Neural progenitor cell (in vitro differentiated cells): ENCODE results near the gene SCN9A. TPM values are rescaled to one million over a fixed set of nuclear protein-coding genes. Genes with fewer than 3 reads are reported as not detected.

ENCODE experiments used
- DNase-seq: peaks from one replicate; pipeline ENCODE4 v3.0.0-alpha.2; 2016; ENCODE audit warnings: low spot score
- H2AFZ ChIP-seq: fragments of 200-600 bp; sonication (generic); replicated peaks from 2 replicates; pipeline ENCODE4 v1.6.1; 2016; ENCODE audit warnings: antibody characterized with exemption
- H3F3A ChIP-seq: fragments of 200-600 bp; sonication (generic); 2 replicates; pipeline ENCODE4 v1.6.1; 2016; ENCODE audit warnings: antibody characterized with exemption, low read depth
- H3K27ac ChIP-seq: fragments of 200-600 bp; sonication (generic); 2 replicates; pipeline ENCODE4 v1.5.1; 2016; ENCODE audit warnings: mild to moderate bottlenecking
- H3K27me3 ChIP-seq: fragments of 200-600 bp; sonication (generic); 2 replicates; pipeline ENCODE4 v1.6.1; 2016; ENCODE audit warnings: mild to moderate bottlenecking, moderate library complexity
- H3K36me3 ChIP-seq: fragments of 200-600 bp; sonication (generic); 2 replicates; pipeline ENCODE4 v1.5.1; 2016
- H3K4me1 ChIP-seq: fragments of 200-600 bp; sonication (generic); 2 replicates; pipeline ENCODE4 v1.6.1; 2016; ENCODE audit warnings: mixed run types
- H3K4me2 ChIP-seq: fragments of 200-600 bp; sonication (generic); 2 replicates; pipeline ENCODE4 v1.6.1; 2016
- H3K4me3 ChIP-seq: fragments of 200-600 bp; sonication (generic); 2 replicates; pipeline ENCODE4 v1.5.1; 2016
- H3K79me2 ChIP-seq: fragments of 200-600 bp; sonication (generic); 2 replicates; pipeline ENCODE4 v1.6.1; 2016; ENCODE audit warnings: low read depth
- H3K9ac ChIP-seq: fragments of 200-600 bp; sonication (generic); 2 replicates; pipeline ENCODE4 v1.6.1; 2016
- H3K9me3 ChIP-seq: fragments of 200-600 bp; sonication (generic); 2 replicates; pipeline ENCODE4 v1.5.1; 2016; ENCODE audit warnings: low read depth
- H4K20me1 ChIP-seq: fragments of 200-600 bp; sonication (generic); 2 replicates; pipeline ENCODE4 v1.6.1; 2016; ENCODE audit warnings: low read depth
- H3K27ac Mint-ChIP-seq: 3 replicates; pipeline ENCODE4 v1.8.0; 2021; ENCODE audit warnings: mixed read lengths
- H3K27me3 Mint-ChIP-seq: 2 replicates; pipeline ENCODE4 v1.8.0; 2022; ENCODE audit warnings: low read depth, mild to moderate bottlenecking, inconsistent platforms, moderate library complexity, mixed read lengths; ENCODE audit not compliant: insufficient read depth
- H3K36me3 Mint-ChIP-seq: 3 replicates; pipeline ENCODE4 v1.8.0; 2021; ENCODE audit warnings: mixed read lengths
- H3K4me1 Mint-ChIP-seq: 3 replicates; pipeline ENCODE4 v1.8.0; 2021; ENCODE audit warnings: mixed read lengths
- H3K4me3 Mint-ChIP-seq: 3 replicates; pipeline ENCODE4 v1.8.0; 2021; ENCODE audit warnings: mild to moderate bottlenecking, moderate library complexity, mixed read lengths
- H3K9me3 Mint-ChIP-seq: 3 replicates; pipeline ENCODE4 v1.8.0; 2020; ENCODE audit warnings: mixed read lengths
- EZH2 ChIP-seq: fragments of 200-600 bp; sonication (generic); IDR thresholded peaks from 2 replicates; pipeline ENCODE4 v1.6.1; 2017; ENCODE audit warnings: antibody characterized with exemption, mild to moderate bottlenecking, moderate library complexity
- EZH2phosphoT487 ChIP-seq: fragments of 200-600 bp; sonication (generic); IDR thresholded peaks from 2 replicates; pipeline ENCODE4 v1.6.1; 2017; ENCODE audit warnings: antibody characterized with exemption
- total RNA-seq: library from RNA; depleted of rRNA; stranded (reverse); fragments of >200 nt; gene quantifications from 2 replicates; pipeline ENCODE4 v1.2.3, GENCODE V29; 2015; ENCODE audit warnings: low replicate concordance
- TF ChIP-seq, protein P1 (sequence below): fragments of 200-600 bp; sonication (generic); IDR thresholded peaks from 2 replicates; pipeline ENCODE4 v1.5.1; 2017; ENCODE audit warnings: antibody characterized with exemption, mild to moderate bottlenecking

Gene SCN9A
- 1.1 and 1.2 TPM in 2 replicates for total RNA-seq

DNA sequence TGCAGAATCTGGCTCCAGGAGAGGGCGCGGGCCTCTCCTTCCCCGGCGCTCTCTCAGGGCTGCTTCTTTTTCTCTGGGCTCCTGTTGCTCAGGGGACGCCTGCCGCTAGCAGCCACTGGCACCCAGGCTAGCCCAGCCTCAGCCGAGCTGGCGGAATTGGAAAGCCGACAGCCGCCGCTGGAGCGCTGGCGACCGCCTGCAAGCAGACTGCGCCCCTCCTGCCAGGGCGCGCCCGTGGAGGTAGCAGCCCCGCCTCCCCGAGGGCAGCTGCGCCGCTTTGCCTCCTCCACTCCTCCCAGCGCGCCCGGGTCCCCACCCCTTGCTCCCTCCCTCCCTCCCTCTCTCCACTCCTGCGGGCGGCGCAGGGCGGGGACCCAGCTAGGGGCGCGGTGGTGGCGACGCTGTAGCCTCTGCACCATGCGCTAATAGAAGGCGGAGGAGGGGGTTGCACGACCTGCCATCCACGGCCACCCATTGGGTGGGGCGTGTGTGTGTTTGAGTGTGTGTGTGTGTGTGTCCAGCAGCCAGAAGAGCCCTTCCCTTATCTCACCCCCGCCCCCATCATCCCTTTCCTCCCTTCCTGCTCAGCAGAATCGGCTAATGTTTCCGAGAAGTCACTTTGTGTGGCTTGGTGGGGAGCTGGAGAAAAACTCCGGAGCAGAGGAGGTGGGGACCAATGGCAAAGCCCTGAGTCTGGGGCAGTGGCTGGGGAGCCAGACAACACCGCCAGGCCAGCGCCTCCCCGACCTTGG, at the start of gene SCN9A:
Gene SCN9A (minus strand): TSS at position 209 of the 752 bp plus-strand sequence. CDS start 64,188 bp downstream, outside the sequence.
- H3K4me2 ChIP-seq, result peak within 1 kb of the TSS; percentile 87
- H3K36me3 Mint-ChIP-seq, result no peaks in the 10 kb centered on the region
- H3K4me3 ChIP-seq, result peak within 1 kb of the TSS; percentile 59
- H3K9ac ChIP-seq, result no peak within 1 kb of the TSS
- H3K4me1 ChIP-seq, result peaks cover 10% of the 10 kb centered on the region
- H2AFZ ChIP-seq, result peak within 1 kb of the TSS; percentile 59
- H3K9me3 Mint-ChIP-seq, result no peaks in the 10 kb centered on the region
- peaks cover 60% of the 10 kb centered on the region for H3K27me3 ChIP-seq
- no peaks in the 10 kb centered on the region for H4K20me1 ChIP-seq
- TF ChIP-seq EZH2phosphoT487, result no peak
- TF ChIP-seq, protein P1, sequence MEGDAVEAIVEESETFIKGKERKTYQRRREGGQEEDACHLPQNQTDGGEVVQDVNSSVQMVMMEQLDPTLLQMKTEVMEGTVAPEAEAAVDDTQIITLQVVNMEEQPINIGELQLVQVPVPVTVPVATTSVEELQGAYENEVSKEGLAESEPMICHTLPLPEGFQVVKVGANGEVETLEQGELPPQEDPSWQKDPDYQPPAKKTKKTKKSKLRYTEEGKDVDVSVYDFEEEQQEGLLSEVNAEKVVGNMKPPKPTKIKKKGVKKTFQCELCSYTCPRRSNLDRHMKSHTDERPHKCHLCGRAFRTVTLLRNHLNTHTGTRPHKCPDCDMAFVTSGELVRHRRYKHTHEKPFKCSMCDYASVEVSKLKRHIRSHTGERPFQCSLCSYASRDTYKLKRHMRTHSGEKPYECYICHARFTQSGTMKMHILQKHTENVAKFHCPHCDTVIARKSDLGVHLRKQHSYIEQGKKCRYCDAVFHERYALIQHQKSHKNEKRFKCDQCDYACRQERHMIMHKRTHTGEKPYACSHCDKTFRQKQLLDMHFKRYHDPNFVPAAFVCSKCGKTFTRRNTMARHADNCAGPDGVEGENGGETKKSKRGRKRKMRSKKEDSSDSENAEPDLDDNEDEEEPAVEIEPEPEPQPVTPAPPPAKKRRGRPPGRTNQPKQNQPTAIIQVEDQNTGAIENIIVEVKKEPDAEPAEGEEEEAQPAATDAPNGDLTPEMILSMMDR, result peak; percentile 15
- H3K4me3 Mint-ChIP-seq, result peak within 1 kb of the TSS; percentile 94
- H3K9me3 ChIP-seq, result no peaks in the 10 kb centered on the region
- peaks cover 10% of the 10 kb centered on the region for H3K4me1 Mint-ChIP-seq
- H3K27ac ChIP-seq, result no peak within 1 kb of the TSS
- peak; percentile 94 for DNase-seq
- no peaks in the 10 kb centered on the region for H3K36me3 ChIP-seq
- H3K27ac Mint-ChIP-seq, result no peak within 1 kb of the TSS
- peaks cover 18% of the 10 kb centered on the region for H3K27me3 Mint-ChIP-seq
- H3F3A ChIP-seq, result peaks cover 22% of the 10 kb centered on the region
- H3K79me2 ChIP-seq, result no peaks in the 10 kb centered on the region

DNA sequence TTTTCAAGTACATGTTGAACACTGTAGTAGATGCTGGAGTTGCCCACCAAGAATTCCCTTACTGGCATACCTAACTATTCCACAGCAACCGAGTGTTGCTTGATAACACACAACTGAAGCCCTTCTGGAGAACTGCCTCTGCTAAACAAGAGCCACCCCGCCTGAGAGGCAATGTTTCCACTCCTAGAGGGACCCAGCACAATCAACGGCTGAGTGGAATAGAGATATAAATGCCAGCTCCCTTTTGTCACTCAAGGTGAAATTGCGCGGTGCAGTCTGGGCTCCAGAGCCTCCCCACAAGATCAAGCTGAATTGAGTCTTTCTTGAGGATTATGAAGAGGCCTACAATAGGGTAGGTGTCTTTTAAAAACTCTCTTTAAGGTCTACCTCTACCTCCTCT, 49.1 kb upstream of the SCN9A start:
- Histone ChIP-seq H2AFZ (no peak overlapping the region), H3K9me3 (no peaks in the 10 kb centered on the region), H3K79me2 (no peaks in the 10 kb centered on the region), H3K36me3 (no peaks in the 10 kb centered on the region), H4K20me1 (no peaks in the 10 kb centered on the region), H3K4me2 (no peak overlapping the region), H3K27me3 (no peaks in the 10 kb centered on the region), H3F3A (no peaks in the 10 kb centered on the region), H3K27ac (no peak overlapping the region), H3K4me1 (no peaks in the 10 kb centered on the region), H3K9ac (no peak overlapping the region), H3K4me3 (no peak overlapping the region)
- H3K36me3 Mint-ChIP-seq, result no peaks in the 10 kb centered on the region
- no peaks in the 10 kb centered on the region for H3K27me3 Mint-ChIP-seq
- no peaks in the 10 kb centered on the region for H3K9me3 Mint-ChIP-seq
- H3K27ac Mint-ChIP-seq, result no peak overlapping the region
- TF ChIP-seq EZH2 (no peak), EZH2phosphoT487 (no peak)
- TF ChIP-seq, protein P1, result no peak
- H3K4me1 Mint-ChIP-seq, result no peaks in the 10 kb centered on the region
- no peak for DNase-seq
- no peak overlapping the region for H3K4me3 Mint-ChIP-seq

DNA sequence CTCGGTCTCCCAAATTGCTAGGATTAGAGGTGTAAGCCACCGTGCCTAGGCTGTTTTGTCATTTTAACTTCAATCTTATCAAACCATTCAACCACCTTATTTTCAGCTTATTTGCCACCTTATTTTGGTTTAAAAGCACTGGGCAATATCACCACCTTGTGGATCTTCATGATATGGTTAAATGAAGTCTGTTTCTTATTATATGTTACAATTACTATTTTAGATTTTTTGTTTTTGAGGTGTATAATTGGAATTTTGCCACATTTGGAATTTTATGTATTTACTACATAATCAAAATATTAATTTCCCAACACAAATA, 43.8 kb upstream of the SCN9A start:
- H3K27ac Mint-ChIP-seq, result no peak overlapping the region
- DNase-seq, result peak; percentile 20
- H3K4me3 Mint-ChIP-seq, result no peak overlapping the region
- Histone ChIP-seq H3K36me3 (no peaks in the 10 kb centered on the region), H3K27ac (no peak overlapping the region), H3K27me3 (no peaks in the 10 kb centered on the region), H2AFZ (no peak overlapping the region), H4K20me1 (no peaks in the 10 kb centered on the region), H3K4me1 (no peaks in the 10 kb centered on the region), H3F3A (no peaks in the 10 kb centered on the region), H3K79me2 (no peaks in the 10 kb centered on the region), H3K4me3 (no peak overlapping the region), H3K9ac (no peak overlapping the region), H3K9me3 (no peaks in the 10 kb centered on the region), H3K4me2 (no peak overlapping the region)
- H3K4me1 Mint-ChIP-seq, result no peaks in the 10 kb centered on the region
- no peaks in the 10 kb centered on the region for H3K36me3 Mint-ChIP-seq
- no peaks in the 10 kb centered on the region for H3K9me3 Mint-ChIP-seq
- TF ChIP-seq EZH2phosphoT487 (no peak), EZH2 (no peak)
- TF ChIP-seq, protein P1, result peak; percentile 63
- H3K27me3 Mint-ChIP-seq, result no peaks in the 10 kb centered on the region
